ENCODE data around the gene PLAA.

GRCh38 chr9:26946753-26947727 is at the start of gene PLAA:
- TF ChIP-seq CTCF (IDR thresholded peaks at IDR 0.05) (no peak), REST (IDR thresholded peaks at IDR 0.05; ENCODE audit: insufficient read depth in 1 of 2, low read depth in 2 of 2, low read length in 1 of 2) (no peak), POLR2AphosphoS5 (IDR thresholded peaks at IDR 0.05; ENCODE audit: low read depth, low read length) (no peak), TCF7L2 (IDR thresholded peaks at IDR 0.05; ENCODE audit: low read depth, low read length) (no peak)

Data from Panc1 (cell line).